Stimulated activated CD4-positive, alpha-beta T cell treated with anti-CD3 and anti-CD28 coated beads, Interleukin-4, amount 100 ng/mL, for 1 hour (primary cell): Measurements from ENCODE around the gene SELENOV.
"Not testable (repeated sequence)": the region's sequence is repeated elsewhere in the genome, so short reads cannot be mapped to it uniquely, and the experiment has no call there.

Experiments
- DNase-seq: peaks from one replicate; pipeline ENCODE4 v3.0.0-alpha.2; 2020

Gene SELENOV

GRCh38 chr19:39514840-39515550 lies at the start of gene SELENOV:
SELENOV (plus strand) TSS chr19:39515139; CDS start chr19:39515213, 74 bp downstream.
- DNase-seq, result no peak

- DNase-seq, result no peak
These were observed 48.8 kb upstream of the SELENOV start for GRCh38 chr19:39465956-39466747.

- no peak for DNase-seq
These were observed 47.0 kb upstream of the SELENOV start for GRCh38 chr19:39467941-39468340.

GRCh38 chr19:39469036-39469435 lies 45.9 kb upstream of the SELENOV start:
- no peak for DNase-seq

- no peak for DNase-seq
These were observed 45.4 kb upstream of the SELENOV start for GRCh38 chr19:39469567-39469966.

GRCh38 chr19:39470724-39471339 lies 44.1 kb upstream of the SELENOV start:
- DNase-seq, result no peak

GRCh38 chr19:39471756-39472536 lies 43.0 kb upstream of the SELENOV start:
- DNase-seq, result no peak

- no peak for DNase-seq
These were observed 42.0 kb upstream of the SELENOV start for GRCh38 chr19:39472746-39473442.

GRCh38 chr19:39473443-39473960 lies 41.4 kb upstream of the SELENOV start:
- no peak for DNase-seq

- DNase-seq, result peak; percentile 83
These were observed 40.8 kb upstream of the SELENOV start for GRCh38 chr19:39474139-39474620.

- DNase-seq, result no peak
These were observed 39.2 kb upstream of the SELENOV start for GRCh38 chr19:39475748-39476147.

- DNase-seq, result not testable (repeated sequence)
These were observed 35.6 kb upstream of the SELENOV start for GRCh38 chr19:39479319-39479801.

GRCh38 chr19:39479916-39480315 lies 35.0 kb upstream of the SELENOV start:
- DNase-seq, result no peak

GRCh38 chr19:39480337-39481228 lies 34.4 kb upstream of the SELENOV start, which contains the start of gene TIMM50:
TIMM50 (plus strand) TSS chr19:39480838; CDS start chr19:39480854, 16 bp downstream.
- DNase-seq, result peak; percentile 99

GRCh38 chr19:39481229-39481545 lies 33.8 kb upstream of the SELENOV start:
- DNase-seq, result no peak

- no peak for DNase-seq
These were observed 33.3 kb upstream of the SELENOV start for GRCh38 chr19:39481676-39482075.

GRCh38 chr19:39483141-39483540 lies 31.8 kb upstream of the SELENOV start:
- no peak for DNase-seq

- DNase-seq, result no peak
These were observed 25.2 kb upstream of the SELENOV start for GRCh38 chr19:39489756-39490155.

GRCh38 chr19:39492225-39492624 lies 22.7 kb upstream of the SELENOV start:
- no peak for DNase-seq

- no peak for DNase-seq
These were observed 22.2 kb upstream of the SELENOV start for GRCh38 chr19:39492788-39493187.

- no peak for DNase-seq
These were observed 20.3 kb upstream of the SELENOV start for GRCh38 chr19:39494661-39495060.
